OCI-LY3 (cell line): ENCODE results near the gene CDIP1.

Experiments used
- CTCF ChIP-seq: fragments of 200-600, 300-600 bp; sonication (generic); IDR thresholded peaks from 2 replicates; pipeline ENCODE4 v1.5.1; 2014; ENCODE audit warnings: antibody characterized with exemption, low read length, low read depth
- EZH2phosphoT487 ChIP-seq: fragments of 200-600 bp; shearing (Covaris generic); IDR thresholded peaks from 2 replicates; pipeline ENCODE4 v1.6.1; 2018; ENCODE audit warnings: antibody characterized with exemption, mixed run types, low read depth

DNA sequence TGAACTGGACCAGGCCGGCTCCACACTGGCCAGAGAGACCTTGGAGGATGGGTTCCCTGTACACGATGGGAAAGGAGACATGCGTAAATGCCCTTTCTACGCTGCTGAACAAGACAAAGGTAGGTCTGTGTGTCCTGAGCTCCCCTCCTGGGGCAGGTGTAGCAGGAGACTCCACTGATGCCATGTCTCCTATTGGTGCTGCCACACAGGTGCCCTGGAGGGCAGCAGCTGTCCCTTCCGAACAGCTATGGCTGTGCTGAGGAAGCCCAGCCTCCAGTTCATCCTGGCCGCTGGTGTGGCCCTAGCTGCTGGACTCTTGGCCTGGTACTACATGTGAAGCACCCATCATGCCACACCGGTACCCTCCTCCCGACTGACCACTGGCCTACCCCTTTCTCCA lies 29.2 kb downstream of the CDIP1 start:
- no peak for TF ChIP-seq EZH2phosphoT487
- no peak for TF ChIP-seq CTCF
